Embryonic facial prominence (tissue), 1 donor: ENCODE results near the gene SOX3.

Experiments
- DNase-seq: peaks from one replicate; pipeline ENCODE4 v3.0.0-alpha.2; 2016; ENCODE audit errors: extremely low spot score

The SOX3 gene

GRCh38 chrX:140504371-140505324 is at the start of gene SOX3:
TSS of gene SOX3 (minus strand) at chrX:140505069. CDS start at chrX:140505060, 9 bp downstream.
- no peak for DNase-seq

GRCh38 chrX:140548985-140549384 is 44.1 kb upstream of the SOX3 start:
- no peak for DNase-seq

- no peak for DNase-seq
Observed at GRCh38 chrX:140526171-140526570, 21.3 kb upstream of the SOX3 start.

- no peak for DNase-seq
Observed at GRCh38 chrX:140525448-140525847, 20.6 kb upstream of the SOX3 start.

- no peak for DNase-seq
Observed at GRCh38 chrX:140524556-140524955, 19.7 kb upstream of the SOX3 start.

GRCh38 chrX:140521393-140521792 is 16.5 kb upstream of the SOX3 start:
- DNase-seq, result no peak

- DNase-seq, result no peak
Observed at GRCh38 chrX:140514554-140514953, 9.7 kb upstream of the SOX3 start.

GRCh38 chrX:140510895-140511295 is 6.0 kb upstream of the SOX3 start:
- no peak for DNase-seq

GRCh38 chrX:140510306-140510676 is 5.4 kb upstream of the SOX3 start:
- no peak for DNase-seq

GRCh38 chrX:140509468-140510305 is 4.8 kb upstream of the SOX3 start:
- no peak for DNase-seq

- DNase-seq, result no peak
Observed at GRCh38 chrX:140508958-140509357, 4.1 kb upstream of the SOX3 start.

- DNase-seq, result no peak
Observed at GRCh38 chrX:140507982-140508305, 3.1 kb upstream of the SOX3 start.

- DNase-seq, result no peak
Observed at GRCh38 chrX:140507223-140507981, 2.5 kb upstream of the SOX3 start.

- no peak for DNase-seq
Observed at GRCh38 chrX:140505421-140506337, 810 bp upstream of the SOX3 start.

- no peak for DNase-seq
Observed at GRCh38 chrX:140503714-140504351, 1.0 kb downstream of the SOX3 start.

- DNase-seq, result no peak
Observed at GRCh38 chrX:140503238-140503601, 1.6 kb downstream of the SOX3 start.

- DNase-seq, result no peak
Observed at GRCh38 chrX:140502491-140503237, 2.2 kb downstream of the SOX3 start.

GRCh38 chrX:140501940-140502468 is 2.9 kb downstream of the SOX3 start:
- DNase-seq, result no peak

- DNase-seq, result no peak
Observed at GRCh38 chrX:140501321-140501720, 3.5 kb downstream of the SOX3 start.

- no peak for DNase-seq
Observed at GRCh38 chrX:140500441-140500840, 4.4 kb downstream of the SOX3 start.
